Fibroblast of upper back skin (primary cell): ENCODE results near the gene KCNAB2.

Source experiments
- DNase-seq: peaks from one replicate; pipeline ENCODE4 v3.0.0-alpha.2; 2013

Gene KCNAB2

DNA sequence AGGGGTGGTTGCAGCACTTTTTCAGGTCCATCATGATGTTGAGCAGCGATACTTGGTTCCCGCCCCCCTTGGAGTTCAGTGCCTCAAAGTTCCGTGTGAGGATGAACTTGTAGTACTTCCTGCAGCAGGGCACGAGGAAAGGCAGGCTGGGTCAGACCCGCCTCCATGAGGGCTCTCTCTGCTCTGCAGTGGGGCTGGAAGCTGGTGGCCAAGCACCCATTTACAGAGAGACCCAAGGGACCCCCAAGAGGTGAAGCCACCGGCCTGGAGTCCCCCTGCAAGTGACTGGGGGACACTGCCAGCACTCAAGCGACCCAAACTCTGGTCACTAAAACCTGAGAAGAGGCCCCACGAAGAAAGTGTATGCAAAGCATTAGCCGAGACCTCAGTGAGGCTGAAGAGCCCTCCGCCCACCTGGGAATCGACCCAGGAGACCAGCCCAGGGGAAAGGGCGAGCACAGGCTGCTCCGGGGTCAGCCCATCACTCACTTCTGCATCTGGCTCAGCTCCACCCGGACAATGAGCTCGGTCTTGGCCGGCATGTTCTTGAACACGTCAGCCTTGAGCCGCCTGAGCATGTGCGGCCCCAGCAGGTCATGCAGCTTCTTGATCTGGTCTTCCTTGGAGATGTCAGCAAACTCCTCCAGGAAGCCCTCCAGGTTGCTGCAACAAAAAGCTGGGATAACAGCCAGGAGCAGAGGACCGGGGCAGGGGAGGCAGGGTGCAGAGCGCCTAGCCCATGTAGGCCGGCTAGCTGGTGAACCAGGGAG is 89.2 kb downstream of the KCNAB2 start:
- no peak for DNase-seq

DNA sequence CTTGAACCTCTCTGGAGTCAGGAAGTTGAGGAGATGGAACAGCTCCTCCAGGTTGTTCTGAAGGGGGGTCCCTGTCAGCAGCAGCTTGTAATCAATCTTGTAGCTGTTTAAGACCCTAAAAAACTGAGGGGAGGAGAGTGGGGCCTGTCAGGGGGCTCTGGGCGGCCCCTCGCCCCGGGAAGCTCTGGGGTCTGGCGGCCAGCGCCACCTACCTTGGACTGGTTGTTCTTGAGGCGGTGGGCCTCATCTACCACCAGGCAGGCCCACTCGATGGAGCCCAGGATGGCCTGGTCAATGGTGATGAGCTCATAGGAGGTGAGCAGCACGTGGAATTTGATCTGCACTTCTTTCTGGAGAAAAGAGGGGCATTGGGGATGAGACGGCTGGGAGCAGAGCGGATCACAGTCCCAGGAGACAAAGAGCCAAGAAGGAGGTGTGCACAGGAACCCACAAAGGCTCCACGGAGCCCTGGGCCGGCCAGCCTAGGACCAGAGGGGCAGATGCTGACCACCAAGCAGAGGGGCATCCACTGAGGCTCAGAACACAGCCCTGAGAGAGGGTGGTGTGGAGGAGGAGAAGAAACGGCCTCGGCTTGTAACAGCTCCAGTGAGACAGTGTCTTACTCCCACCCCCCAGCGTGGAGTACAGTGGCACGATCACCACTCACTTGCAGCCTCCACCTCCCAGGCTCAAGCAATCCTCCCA is 91.0 kb downstream of the KCNAB2 start:
- no peak for DNase-seq

DNA sequence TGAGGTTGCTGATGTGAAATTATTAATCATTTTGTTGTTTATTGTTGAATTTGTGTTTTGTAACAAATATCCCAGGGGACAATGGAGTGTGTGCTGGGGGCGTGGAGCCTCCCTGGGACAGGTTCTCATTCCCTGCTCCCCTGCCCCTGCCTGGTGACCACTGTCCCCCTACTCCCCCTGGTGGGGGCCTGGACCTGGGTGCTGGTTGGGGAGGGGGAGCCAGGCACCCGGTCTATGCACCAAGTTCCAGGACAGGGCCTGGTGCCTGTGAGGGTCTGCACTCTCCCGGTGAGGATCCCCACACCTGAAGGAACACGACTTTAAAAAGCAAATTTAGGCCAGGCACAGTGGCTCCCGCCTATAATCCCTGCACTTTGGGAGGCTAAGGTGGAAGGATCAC is 92.1 kb downstream of the KCNAB2 start:
- DNase-seq, result no peak

DNA sequence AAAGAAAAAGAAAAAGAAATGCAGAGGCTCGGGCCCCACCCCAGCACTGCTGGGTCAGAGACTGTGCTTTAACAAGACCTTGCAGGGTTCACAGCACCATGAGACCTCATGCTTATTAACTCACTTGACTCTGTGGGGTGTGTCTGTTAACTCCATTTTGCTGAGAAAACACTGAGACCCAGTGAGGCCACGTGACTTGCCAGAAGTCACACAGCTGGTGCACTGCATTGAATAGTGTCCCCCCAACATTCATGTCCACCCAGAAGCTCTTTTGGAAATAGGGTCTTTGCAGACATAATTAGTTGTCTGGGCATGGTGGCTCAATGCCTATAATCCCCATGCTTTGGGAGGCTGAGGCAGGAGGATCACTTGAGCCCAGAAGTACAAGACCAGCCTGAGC is 94.7 kb downstream of the KCNAB2 start:
- no peak for DNase-seq

DNA sequence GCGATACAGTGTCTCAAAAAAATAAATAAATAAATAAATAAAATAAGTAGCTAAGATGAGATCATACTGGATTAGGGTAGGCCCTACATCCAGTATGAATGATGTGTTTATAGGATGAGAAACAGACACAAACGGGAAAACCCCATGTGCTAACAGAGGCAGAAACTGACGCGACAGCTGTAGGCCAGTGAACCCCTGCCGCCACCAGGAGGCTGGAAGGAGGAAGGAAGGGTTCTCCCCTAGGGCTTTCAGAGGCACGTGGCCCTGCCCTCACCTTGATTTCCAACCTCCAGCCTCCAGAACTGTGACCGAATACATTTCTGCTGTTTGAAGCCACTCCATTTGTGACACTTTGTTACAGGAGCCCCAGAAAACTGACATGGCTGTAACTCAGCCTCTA is 95.9 kb downstream of the KCNAB2 start:
- no peak for DNase-seq

DNA sequence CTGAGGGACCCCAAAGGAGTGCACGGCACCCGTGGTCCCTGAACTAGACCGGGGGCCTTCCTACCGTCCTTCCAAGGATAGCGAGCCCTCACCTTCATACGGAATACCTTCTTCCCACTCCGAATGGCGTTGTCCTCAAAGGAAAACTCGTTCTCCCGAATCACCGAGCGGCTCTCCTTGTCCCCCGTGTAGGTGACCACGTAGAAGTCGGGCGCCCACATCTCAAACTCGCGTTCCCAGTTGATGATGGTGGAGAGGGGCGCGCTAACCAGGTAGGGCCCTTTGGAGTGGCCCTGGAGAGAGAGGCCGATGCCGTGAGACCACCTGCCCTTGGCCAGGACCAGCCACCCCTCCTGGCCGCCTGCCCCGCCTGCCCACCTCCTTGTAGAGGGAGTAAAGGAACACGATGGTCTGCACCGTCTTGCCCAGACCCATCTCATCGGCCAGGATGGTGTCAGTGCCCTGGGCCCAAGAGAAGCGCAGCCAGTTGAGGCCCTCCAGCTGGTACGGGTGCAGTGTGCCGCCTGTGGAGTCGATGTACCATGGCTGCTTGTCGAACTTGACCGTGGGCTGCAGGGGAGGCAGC is 96.4 kb downstream of the KCNAB2 start:
- no peak for DNase-seq

DNA sequence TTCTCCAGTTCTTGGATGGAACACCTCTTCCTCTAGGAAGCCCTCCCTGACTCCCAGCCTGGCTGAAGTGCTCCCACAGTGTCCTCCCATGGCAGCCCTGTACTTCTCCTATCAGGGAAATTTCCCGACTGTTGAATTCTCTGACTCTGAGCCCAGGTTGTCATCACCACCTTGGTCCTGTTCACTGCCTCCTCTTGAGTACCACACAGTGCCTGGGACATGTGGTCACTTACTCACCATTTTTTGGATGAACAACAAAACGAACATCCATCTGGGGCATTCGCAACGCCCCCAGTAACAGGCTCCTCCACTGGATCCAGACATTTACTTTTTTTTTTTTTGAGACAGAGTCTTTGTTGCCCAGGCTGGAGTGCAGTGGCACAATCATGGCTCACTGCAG is 97.0 kb downstream of the KCNAB2 start:
- no peak for DNase-seq

DNA sequence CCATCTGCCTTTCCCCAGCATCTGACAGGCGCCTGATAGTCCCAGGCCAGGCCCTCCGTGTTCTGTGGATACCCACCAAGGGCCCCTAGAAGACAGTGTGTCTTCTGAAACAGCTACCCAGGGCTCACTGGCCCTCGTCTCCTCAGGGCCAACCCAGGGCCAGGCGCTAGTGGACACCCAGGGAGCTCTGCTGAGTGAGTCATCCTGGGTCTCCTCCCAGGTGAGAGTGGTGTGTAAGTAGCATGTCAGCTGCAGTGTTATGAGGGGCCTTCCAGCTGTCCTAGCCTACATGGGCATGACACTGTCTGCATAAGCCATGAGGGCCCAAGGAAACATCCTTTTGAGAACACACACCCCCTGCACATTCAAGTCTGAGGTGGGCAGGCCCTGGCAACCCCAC is 97.7 kb downstream of the KCNAB2 start:
- DNase-seq, result no peak

DNA sequence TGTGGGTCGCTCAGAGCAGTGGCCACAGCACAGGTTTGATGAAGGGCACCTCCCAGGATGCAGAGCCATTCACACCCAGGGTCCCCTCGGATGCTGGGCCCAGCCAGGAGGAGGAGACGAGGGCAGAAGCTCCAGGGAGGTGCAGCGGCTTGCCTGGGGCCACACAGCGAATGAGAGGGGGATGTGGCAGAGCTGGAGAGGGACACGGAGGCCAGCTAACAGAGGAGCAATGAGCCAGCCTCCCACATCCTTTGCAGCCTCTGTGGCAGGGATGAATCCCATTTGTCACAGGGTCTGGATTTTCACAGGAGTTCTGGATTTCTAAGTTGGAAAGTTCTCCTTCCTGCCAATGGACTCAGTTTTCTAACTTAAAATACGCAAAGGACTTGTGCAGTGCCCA is 98.5 kb downstream of the KCNAB2 start:
- DNase-seq, result no peak

DNA sequence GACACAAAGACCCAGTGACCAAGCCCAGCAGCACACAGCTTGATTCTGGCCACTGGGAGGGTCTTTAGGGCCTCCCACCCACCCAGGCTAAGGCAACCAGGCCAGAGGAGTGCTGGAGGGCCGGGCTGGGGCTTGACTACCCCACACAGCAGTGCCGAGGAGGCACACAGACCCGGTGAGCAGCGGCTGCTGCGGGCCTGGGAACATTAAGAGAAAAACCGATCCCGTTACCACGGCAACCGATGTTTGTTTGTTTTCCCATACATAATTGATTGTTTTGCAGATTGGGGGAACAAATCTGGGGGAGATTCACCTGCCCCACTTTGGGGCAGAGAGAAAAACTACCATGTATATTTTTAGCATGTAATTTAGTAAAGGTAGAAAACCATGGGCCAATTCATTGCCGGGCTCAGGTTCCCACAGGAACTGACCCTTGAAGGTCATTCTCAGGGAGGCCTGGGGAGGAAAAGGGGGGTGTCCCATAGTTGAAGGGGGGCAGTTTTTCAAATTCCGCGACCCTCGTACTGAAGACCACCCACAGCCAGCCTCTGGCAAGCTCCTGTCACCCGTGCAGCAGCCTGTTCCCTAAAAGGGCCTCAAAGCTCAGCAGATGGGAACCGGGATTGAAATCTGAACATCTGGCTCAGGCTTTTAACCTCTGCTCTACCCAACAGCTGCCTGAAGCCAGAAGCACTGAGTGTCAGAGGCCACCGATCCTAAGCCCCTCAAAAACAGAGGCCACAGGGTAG is 99.1 kb downstream of the KCNAB2 start:
- DNase-seq, result no peak

DNA sequence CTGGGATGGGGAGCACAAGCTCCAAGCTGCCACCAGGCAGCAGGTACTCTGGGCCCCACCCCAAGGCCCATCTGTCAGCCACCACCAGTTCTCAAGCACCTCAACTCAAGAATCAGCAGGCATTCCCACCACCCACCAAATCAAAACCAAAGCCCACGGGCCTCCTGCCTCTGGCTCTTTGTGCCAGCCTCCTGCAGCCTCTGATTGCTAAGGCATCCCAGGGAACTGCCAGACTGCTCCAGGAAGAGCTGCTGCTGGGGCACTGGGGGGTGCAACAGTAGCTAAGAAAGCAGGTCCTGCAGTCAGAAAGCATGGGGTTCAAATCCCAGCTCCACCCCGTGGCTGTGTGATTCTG is 99.7 kb downstream of the KCNAB2 start:
- DNase-seq, result no peak

DNA sequence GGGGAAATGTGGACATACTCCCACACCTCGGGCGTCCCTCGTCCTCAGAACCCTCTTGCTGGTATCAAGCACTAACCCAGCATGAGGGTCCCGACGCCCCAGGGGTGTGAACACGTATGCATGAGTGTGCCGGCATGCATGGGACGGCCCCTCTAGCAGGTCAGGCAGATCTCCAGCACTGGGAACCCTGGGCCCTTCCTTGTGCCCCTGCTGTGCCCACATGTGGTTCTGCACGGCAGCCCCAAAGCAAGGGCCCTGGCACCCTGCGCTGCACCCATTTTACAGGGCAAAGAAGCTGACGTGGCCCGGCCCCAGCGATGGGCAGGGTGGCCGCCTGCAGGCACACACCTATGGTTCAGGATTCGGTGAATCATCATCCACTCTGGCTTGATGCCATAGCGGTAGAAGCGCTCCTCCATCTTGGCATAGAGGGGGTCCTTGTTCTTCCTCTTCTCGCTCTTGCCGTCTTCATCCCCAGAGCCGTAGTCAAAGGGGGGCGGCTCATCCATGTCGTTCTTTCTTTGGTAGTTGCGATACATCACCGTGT is 100.2 kb downstream of the KCNAB2 start:
- DNase-seq, result no peak

DNA sequence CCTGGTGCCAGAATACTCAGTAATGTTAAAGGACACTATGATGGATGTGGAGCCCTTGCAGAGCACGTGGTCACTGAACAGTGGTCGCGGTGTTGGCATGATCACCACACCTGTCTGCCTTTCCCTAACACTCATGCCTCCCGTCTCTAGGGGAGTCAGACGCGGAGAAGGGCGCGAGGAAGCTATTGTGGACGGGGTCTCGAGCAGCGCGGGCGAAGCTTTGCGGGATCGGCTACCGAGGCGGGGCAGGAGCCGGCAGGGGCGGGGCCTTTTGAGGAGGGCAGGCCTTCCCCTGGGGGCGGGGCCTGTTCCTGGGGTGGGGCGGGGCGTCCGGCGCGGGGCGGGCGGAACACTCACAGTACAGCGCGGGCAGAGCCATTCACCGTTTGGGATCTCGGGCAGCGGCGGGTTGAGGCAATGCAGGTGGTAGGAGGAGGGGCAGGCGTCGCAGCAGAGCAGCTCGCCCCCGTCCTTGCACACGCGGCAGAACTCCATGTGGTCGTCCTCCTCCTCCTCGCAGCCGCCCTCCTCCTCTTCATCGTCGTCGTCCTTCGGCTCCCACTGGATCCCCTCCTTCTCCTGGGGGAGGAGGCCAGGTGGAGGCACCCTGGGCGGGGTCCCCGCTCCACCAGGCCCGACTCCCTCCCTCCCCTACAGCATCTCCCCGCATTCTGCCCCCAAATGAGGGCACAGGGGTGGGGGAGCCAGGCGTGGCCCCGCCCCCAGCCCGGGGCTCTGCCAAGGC is 103.0 kb downstream of the KCNAB2 start:
- peak; percentile 2 for DNase-seq

DNA sequence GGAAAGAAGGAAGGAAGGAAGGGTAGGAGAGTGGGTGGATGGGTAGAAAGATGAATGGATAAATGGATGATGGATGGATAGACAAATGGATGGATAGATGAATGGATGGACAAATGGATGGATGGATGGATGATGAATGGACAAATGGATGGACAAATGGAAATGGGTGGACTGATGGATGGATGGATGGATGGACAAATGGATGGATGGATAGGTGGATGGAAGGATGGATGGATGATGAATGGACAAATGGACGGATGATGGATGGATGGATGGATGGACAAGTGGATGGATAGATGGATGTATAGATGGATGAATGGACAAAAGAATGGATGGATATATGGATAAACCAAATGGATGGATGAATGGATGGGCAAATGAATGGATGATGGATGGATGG is 103.9 kb downstream of the KCNAB2 start:
- no peak for DNase-seq

DNA sequence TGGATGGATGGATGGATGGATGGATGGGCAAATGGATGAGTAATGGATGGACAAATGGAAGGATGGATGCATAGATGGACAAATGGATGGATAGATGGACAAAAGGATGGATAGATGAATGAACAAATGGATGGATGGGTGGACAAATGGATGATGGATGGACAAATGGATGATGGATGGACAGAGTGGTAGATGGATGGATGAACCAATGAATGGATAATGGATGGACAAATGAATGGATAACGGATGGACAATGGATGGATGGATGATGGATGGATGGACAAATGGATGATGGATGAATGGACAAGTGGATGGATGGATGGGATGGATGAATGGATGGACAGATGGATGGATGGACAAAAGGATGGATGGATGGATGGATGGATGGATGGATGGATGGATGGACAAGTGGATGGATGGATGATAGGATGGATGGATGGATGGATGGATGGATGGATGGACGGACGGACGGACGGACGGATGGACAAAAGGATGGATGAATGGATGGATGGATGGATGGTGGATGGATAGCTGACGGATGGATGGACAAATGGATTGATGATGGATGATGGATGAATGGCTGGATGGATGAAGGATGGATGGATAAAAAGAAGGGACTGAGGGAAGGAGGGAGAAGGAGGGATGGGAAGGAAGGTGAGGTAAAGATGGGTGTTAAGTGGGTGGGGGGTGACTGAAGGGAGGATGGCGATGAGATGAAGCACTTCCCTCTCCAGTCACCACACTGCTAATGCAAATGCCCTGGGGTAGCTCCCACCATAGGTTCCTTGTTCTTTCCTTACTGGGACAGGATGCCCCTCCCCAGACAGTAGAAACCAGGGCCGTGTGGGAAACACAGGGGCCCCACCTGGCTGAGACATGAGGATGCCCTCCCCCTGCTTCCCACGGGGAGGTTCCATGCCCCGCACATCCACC is 104.6 kb downstream of the KCNAB2 start:
- DNase-seq, result no peak
